HG02885 (cell line): ENCODE data around the gene ADGRL2.

Experiments
- ATAC-seq: cut with Tn5 transposase; IDR thresholded peaks from one replicate; pipeline ENCODE4 v1.9.1; 2021; ENCODE audit warnings: mild to moderate bottlenecking; ENCODE audit not compliant: unreplicated experiment, poor library complexity

The ADGRL2 gene

GRCh38 chr1:81894867-81895266 lies 94.1 kb downstream of the ADGRL2 start:
- ATAC-seq, result no peak

- ATAC-seq, result no peak
Observed at GRCh38 chr1:81899214-81899821, 98.6 kb downstream of the ADGRL2 start.

GRCh38 chr1:81907575-81907974 lies 106.8 kb downstream of the ADGRL2 start:
- ATAC-seq, result no peak

GRCh38 chr1:81912383-81912782 lies 111.6 kb downstream of the ADGRL2 start:
- ATAC-seq, result no peak

GRCh38 chr1:81915937-81916336 lies 115.2 kb downstream of the ADGRL2 start:
- no peak for ATAC-seq

- no peak for ATAC-seq
Observed at GRCh38 chr1:81920245-81920740, 119.6 kb downstream of the ADGRL2 start.

GRCh38 chr1:81920886-81921285 lies 120.2 kb downstream of the ADGRL2 start:
- no peak for ATAC-seq

GRCh38 chr1:81921344-81921743 lies 120.6 kb downstream of the ADGRL2 start:
- ATAC-seq, result no peak

- ATAC-seq, result no peak
Observed at GRCh38 chr1:81921851-81922462, 121.2 kb downstream of the ADGRL2 start.

- no peak for ATAC-seq
Observed at GRCh38 chr1:81922955-81923354, 122.2 kb downstream of the ADGRL2 start.

GRCh38 chr1:81929106-81929505 lies 128.4 kb downstream of the ADGRL2 start:
- ATAC-seq, result no peak

- no peak for ATAC-seq
Observed at GRCh38 chr1:81936853-81937252, 136.1 kb downstream of the ADGRL2 start.

- no peak for ATAC-seq
Observed at GRCh38 chr1:81937791-81938450, 137.2 kb downstream of the ADGRL2 start.

GRCh38 chr1:81948495-81948894 lies 147.8 kb downstream of the ADGRL2 start:
- ATAC-seq, result no peak

GRCh38 chr1:81949421-81949820 lies 148.7 kb downstream of the ADGRL2 start:
- no peak for ATAC-seq

- no peak for ATAC-seq
Observed at GRCh38 chr1:81950037-81950436, 149.3 kb downstream of the ADGRL2 start.

- no peak for ATAC-seq
Observed at GRCh38 chr1:81950591-81951244, 150.0 kb downstream of the ADGRL2 start.

- ATAC-seq, result no peak
Observed at GRCh38 chr1:81954534-81955020, 153.8 kb downstream of the ADGRL2 start.

GRCh38 chr1:81967951-81968350 lies 167.2 kb downstream of the ADGRL2 start:
- no peak for ATAC-seq

- ATAC-seq, result no peak
Observed at GRCh38 chr1:81970416-81970815, 169.7 kb downstream of the ADGRL2 start.
